ENCODE data around the gene FSD1L. TPM values are rescaled to one million over a fixed set of nuclear protein-coding genes. Genes with fewer than 3 reads are reported as not detected.
A peak's percentile ranks its signal among the peaks of the same experiment; 100 is the strongest.
"Not testable (repeated sequence)": the region's sequence is repeated elsewhere in the genome, so short reads cannot be mapped to it uniquely, and the experiment has no call there.

The FSD1L gene
- total RNA-seq, 3 donors from 2014 or later (not counting 1 experiment from before 2014, with no cell fraction given) = 2.0 to 4.2 (median 2.1) TPM

GRCh38 chr9:105522618-105523385 lies 75.0 kb downstream of the FSD1L start:
- H3K36me3 Mint-ChIP-seq; H3K4me1 ChIP-seq (ENCODE audit: control insufficient read depth, insufficient read depth, low read length); H3K27me3 Mint-ChIP-seq (ENCODE audit: low read depth in 2 of 2); H3K9me3 ChIP-seq (ENCODE audit: control insufficient read depth, insufficient read depth, low read length); intact Hi-C loops (cut with micrococcal nuclease); H3K27me3 ChIP-seq (ENCODE audit: control insufficient read depth, insufficient read depth, low read length); H3K9me3 Mint-ChIP-seq; H3K27ac Mint-ChIP-seq; H3K4me1 Mint-ChIP-seq; H3K36me3 ChIP-seq (ENCODE audit: control insufficient read depth, insufficient read depth, low read length); ATAC-seq; H3K4me3 Mint-ChIP-seq; H3K27ac ChIP-seq (ENCODE audit: low read length); H3K4me3 ChIP-seq (ENCODE audit: low read length); DNase-seq: not testable (repeated sequence)
- 73% methylated on average over 7 of the region's 10 CpGs for WGBS (ENCODE audit: insufficient coverage)

GRCh38 chr9:105531530-105531929 lies 83.7 kb downstream of the FSD1L start:
- H3K27me3 Mint-ChIP-seq (ENCODE audit: low read depth in 2 of 2) = no peaks in the 10 kb centered on the region
- H3K4me3 ChIP-seq (ENCODE audit: low read length) = no peak overlapping the region
- peaks cover 2% of the 10 kb centered on the region in 2 donors for H3K9me3 Mint-ChIP-seq
- H3K9me3 ChIP-seq (ENCODE audit: control insufficient read depth, insufficient read depth, low read length) = no peaks in the 10 kb centered on the region
- H3K27ac ChIP-seq (ENCODE audit: low read length) = no peak overlapping the region
- no peaks in the 10 kb centered on the region for H3K36me3 Mint-ChIP-seq
- peak overlapping the region; percentile 38 for H3K4me3 Mint-ChIP-seq
- no peak for TF ChIP-seq CTCF (IDR thresholded peaks at IDR 0.05)
- H3K27ac Mint-ChIP-seq = peak overlapping the region in 1 of 2 donors; percentile 41
- no peak for DNase-seq
- intact Hi-C loops (cut with micrococcal nuclease) = no loop called here
- ATAC-seq = no peak
- H3K4me1 Mint-ChIP-seq = peaks cover 8 to 12% of the 10 kb centered on the region in 2 donors
- no peaks in the 10 kb centered on the region for H3K36me3 ChIP-seq (ENCODE audit: control insufficient read depth, insufficient read depth, low read length)
- 56% methylated on average over 2 of the region's 3 CpGs for WGBS (ENCODE audit: insufficient coverage)
- no peaks in the 10 kb centered on the region for H3K27me3 ChIP-seq (ENCODE audit: control insufficient read depth, insufficient read depth, low read length)
- H3K4me1 ChIP-seq (ENCODE audit: control insufficient read depth, insufficient read depth, low read length) = no peaks in the 10 kb centered on the region

- H3K36me3 ChIP-seq (ENCODE audit: control insufficient read depth, insufficient read depth, low read length) = no peaks in the 10 kb centered on the region
- no peaks in the 10 kb centered on the region for H3K4me1 ChIP-seq (ENCODE audit: control insufficient read depth, insufficient read depth, low read length)
- H3K27me3 Mint-ChIP-seq (ENCODE audit: low read depth in 2 of 2) = no peaks in the 10 kb centered on the region
- intact Hi-C loops (cut with micrococcal nuclease) = no loop called here
- no peak for TF ChIP-seq CTCF (IDR thresholded peaks at IDR 0.05)
- no peaks in the 10 kb centered on the region for H3K27me3 ChIP-seq (ENCODE audit: control insufficient read depth, insufficient read depth, low read length)
- no peak for DNase-seq
- no peak overlapping the region for H3K27ac Mint-ChIP-seq
- H3K4me1 Mint-ChIP-seq = peaks cover 8 to 10% of the 10 kb centered on the region in 2 donors
- H3K4me3 ChIP-seq (ENCODE audit: low read length) = no peak overlapping the region
- H3K27ac ChIP-seq (ENCODE audit: low read length) = no peak overlapping the region
- 96% methylated on average over 2 of the region's 3 CpGs for WGBS (ENCODE audit: insufficient coverage)
- H3K4me3 Mint-ChIP-seq = no peak overlapping the region
- no peaks in the 10 kb centered on the region for H3K9me3 Mint-ChIP-seq
- H3K36me3 Mint-ChIP-seq = no peaks in the 10 kb centered on the region
- no peak for ATAC-seq
- no peaks in the 10 kb centered on the region for H3K9me3 ChIP-seq (ENCODE audit: control insufficient read depth, insufficient read depth, low read length)
These were observed 88.3 kb downstream of the FSD1L start for GRCh38 chr9:105535920-105536668.

GRCh38 chr9:105539452-105539851 lies 91.6 kb downstream of the FSD1L start:
- DNase-seq (no peak), ATAC-seq (no peak)
- Histone ChIP-seq H3K27me3 (ENCODE audit: control insufficient read depth, insufficient read depth, low read length) (no peaks in the 10 kb centered on the region), H3K36me3 (ENCODE audit: control insufficient read depth, insufficient read depth, low read length) (no peaks in the 10 kb centered on the region), H3K27ac (ENCODE audit: low read length) (no peak overlapping the region), H3K4me1 (ENCODE audit: control insufficient read depth, insufficient read depth, low read length) (no peaks in the 10 kb centered on the region), H3K9me3 (ENCODE audit: control insufficient read depth, insufficient read depth, low read length) (no peaks in the 10 kb centered on the region), H3K4me3 (ENCODE audit: low read length) (no peak overlapping the region)
- no peaks in the 10 kb centered on the region for H3K27me3 Mint-ChIP-seq (ENCODE audit: low read depth in 2 of 2)
- H3K9me3 Mint-ChIP-seq = no peaks in the 10 kb centered on the region
- no peak overlapping the region for H3K4me3 Mint-ChIP-seq
- no peak for TF ChIP-seq CTCF (IDR thresholded peaks at IDR 0.05)
- no peaks in the 10 kb centered on the region for H3K36me3 Mint-ChIP-seq
- H3K27ac Mint-ChIP-seq = no peak overlapping the region
- intact Hi-C loops (cut with micrococcal nuclease) = no loop called here
- no peaks in the 10 kb centered on the region for H3K4me1 Mint-ChIP-seq
- 100% methylated on average over 1 of the region's 1 CpG for WGBS (ENCODE audit: insufficient coverage)
